DND-41 (cell line): ENCODE measurements around the gene CDH23.

Experiments
- EZH2 ChIP-seq: IDR thresholded peaks from 3 replicates; pipeline ENCODE4 v1.6.1; 2012; ENCODE audit warnings: borderline replicate concordance, low read depth, mild to moderate bottlenecking, moderate library complexity, low read length, inconsistent platforms; ENCODE audit not compliant: severe bottlenecking
- TF ChIP-seq, protein P1 (sequence below): IDR thresholded peaks from 2 replicates; pipeline ENCODE4 v1.5.1; 2012; ENCODE audit warnings: borderline replicate concordance, low read length, moderate library complexity, mild to moderate bottlenecking; ENCODE audit not compliant: poor library complexity, severe bottlenecking; ENCODE audit errors: extremely low read depth

DNA sequence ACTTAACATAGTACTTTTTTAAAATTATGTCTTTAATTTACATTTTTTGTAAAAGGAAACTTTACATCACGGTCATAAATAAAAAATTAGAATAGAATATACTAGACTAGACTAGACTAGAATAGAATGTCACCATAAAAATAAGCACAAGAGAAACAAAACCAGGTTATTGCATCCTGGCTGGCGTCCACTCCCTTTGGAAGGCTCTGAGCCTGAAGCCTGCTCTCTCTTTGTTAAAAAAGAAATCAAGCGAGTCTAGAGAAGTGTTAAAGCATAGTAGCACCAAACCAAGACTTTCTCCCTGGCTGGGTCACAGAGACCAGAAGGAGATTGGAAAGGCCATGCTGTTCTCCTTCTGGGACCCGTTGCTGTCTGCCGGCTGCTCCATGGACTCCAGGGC, 218.2 kb downstream of the CDH23 start:
- TF ChIP-seq, protein P1, sequence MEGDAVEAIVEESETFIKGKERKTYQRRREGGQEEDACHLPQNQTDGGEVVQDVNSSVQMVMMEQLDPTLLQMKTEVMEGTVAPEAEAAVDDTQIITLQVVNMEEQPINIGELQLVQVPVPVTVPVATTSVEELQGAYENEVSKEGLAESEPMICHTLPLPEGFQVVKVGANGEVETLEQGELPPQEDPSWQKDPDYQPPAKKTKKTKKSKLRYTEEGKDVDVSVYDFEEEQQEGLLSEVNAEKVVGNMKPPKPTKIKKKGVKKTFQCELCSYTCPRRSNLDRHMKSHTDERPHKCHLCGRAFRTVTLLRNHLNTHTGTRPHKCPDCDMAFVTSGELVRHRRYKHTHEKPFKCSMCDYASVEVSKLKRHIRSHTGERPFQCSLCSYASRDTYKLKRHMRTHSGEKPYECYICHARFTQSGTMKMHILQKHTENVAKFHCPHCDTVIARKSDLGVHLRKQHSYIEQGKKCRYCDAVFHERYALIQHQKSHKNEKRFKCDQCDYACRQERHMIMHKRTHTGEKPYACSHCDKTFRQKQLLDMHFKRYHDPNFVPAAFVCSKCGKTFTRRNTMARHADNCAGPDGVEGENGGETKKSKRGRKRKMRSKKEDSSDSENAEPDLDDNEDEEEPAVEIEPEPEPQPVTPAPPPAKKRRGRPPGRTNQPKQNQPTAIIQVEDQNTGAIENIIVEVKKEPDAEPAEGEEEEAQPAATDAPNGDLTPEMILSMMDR = no peak
- TF ChIP-seq EZH2 = no peak
